ENCODE results near the gene RBM12.
"Not testable (repeated sequence)": the region's sequence is repeated elsewhere in the genome, so short reads cannot be mapped to it uniquely, and the experiment has no call there.

The RBM12 gene

DNA sequence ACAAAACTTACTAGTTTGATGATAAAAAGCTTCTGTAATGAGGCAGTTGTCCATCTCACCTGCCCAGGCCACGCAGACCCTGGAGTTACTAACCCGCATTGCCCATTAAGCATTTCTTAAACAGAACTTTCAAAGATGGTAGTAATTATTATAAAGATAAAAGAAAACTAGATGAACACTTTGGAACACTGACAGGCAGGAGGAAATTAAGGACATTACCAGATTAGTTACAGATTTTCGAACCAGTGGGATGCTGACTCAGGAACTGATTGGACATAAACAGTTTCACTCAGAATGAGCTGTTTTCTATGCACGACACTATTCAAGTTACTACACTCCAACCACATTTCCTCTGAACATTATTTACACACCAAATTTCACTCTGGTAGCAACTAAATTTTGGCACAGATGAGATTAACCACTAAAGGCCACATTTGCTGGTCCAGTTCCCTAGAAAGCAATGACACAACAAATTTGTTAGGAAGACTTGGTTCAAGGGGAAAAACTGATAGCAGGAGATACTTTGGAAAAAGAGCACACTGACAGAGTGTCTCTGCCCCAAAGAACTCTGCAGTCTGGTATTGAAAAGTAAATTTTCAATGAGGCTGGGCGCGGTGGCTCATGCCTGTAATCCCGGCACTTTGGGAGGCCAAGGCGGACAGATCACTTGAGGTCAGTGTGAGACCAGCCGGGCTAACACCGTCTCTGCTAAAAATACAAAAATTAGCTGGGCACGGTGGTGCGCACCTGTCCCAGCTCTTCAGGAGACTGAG lies 37.5 kb upstream of the RBM12 start:
- H3K27ac Mint-ChIP-seq, result no peak overlapping the region
- peaks cover 31% of the 10 kb centered on the region for H3K4me1 Mint-ChIP-seq
- no peaks in the 10 kb centered on the region for H3K9me3 Mint-ChIP-seq
- no peaks in the 10 kb centered on the region for H3K27me3 Mint-ChIP-seq
- H3K36me3 Mint-ChIP-seq, result peaks cover 29% of the 10 kb centered on the region
- no peak overlapping the region for H3K4me3 Mint-ChIP-seq
- ATAC-seq, result no peak

DNA sequence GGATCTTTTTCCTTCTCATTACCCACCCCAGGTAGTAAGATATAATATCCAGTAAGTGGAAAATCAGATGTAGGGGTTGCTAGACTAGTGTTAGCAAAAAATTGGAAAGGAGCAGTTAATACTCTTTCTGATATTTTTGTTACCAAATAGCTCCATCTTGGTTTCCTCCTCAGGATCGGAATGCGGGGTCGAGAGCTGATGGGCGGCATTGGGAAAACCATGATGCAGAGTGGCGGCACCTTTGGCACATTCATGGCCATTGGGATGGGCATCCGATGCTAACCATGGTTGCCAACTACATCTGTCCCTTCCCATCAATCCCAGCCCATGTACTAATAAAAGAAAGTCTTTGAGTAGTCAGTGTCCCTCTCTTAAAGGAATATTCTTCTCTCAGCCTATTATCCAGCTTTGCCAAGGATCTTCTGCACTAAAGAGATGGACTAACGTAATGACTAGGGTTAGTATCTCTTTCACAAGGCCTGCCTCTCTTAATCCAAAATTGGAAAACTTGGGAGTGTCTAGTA lies 36.0 kb upstream of the RBM12 start:
- ATAC-seq, result no peak
- peaks cover 32% of the 10 kb centered on the region for H3K4me1 Mint-ChIP-seq
- peak overlapping the region; percentile 92 for H3K27ac Mint-ChIP-seq
- peak overlapping the region; percentile 93 for H3K4me3 Mint-ChIP-seq
- peaks cover 25% of the 10 kb centered on the region for H3K36me3 Mint-ChIP-seq
- H3K27me3 Mint-ChIP-seq, result no peaks in the 10 kb centered on the region
- no peaks in the 10 kb centered on the region for H3K9me3 Mint-ChIP-seq

DNA sequence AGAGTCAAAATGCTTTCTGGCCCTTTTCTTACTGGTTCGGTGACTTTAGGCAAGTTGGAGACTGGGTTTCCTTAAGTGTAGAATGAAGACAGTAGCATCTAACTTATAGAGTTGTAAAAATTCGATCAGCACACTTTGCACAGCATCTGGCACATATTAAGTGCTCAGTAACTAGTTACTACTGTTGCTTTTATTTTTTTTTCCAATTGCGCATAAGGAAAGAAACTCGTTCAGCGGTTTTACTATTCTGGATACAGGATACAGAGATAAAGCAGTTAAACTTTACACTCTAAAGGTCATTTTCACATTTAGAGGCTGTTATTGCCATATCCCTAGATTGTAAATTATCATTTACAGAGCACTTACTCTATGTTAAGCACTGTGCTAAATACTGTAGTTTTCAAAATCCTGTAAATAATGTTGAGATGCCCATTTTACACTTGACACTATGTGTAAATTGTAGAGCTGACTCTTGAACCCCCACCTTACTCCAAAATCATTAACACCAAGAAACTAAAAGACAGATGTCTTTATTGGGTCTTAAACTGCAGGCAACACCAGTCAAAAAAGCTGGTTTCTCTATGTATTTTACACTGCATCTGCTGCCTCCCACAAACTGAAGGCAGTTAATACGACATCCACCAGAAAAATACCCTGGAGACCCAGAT lies 35.4 kb upstream of the RBM12 start:
- Mint-ChIP-seq H3K27me3 (no peaks in the 10 kb centered on the region), H3K36me3 (peaks cover 29% of the 10 kb centered on the region), H3K27ac (peak overlapping the region; percentile 92), H3K9me3 (no peaks in the 10 kb centered on the region), H3K4me1 (peaks cover 32% of the 10 kb centered on the region), H3K4me3 (peak overlapping the region; percentile 93)
- no peak for ATAC-seq

GRCh38 chr20:35699127-35699956 lies 34.6 kb upstream of the RBM12 start, which contains the start of the genes NFS1 and ROMO1:
TSS of gene NFS1 (minus strand) at chr20:35699352. CDS start at chr20:35699288, 64 bp downstream.
TSS of gene ROMO1 (plus strand) at chr20:35699405. CDS start at chr20:35699633, 228 bp downstream.
- peak; percentile 97 for ATAC-seq
- Mint-ChIP-seq H3K36me3 (peaks cover 26% of the 10 kb centered on the region), H3K27me3 (no peaks in the 10 kb centered on the region), H3K27ac (peak within 1 kb of the TSS; percentile 92), H3K9me3 (no peaks in the 10 kb centered on the region), H3K4me3 (peak within 1 kb of the TSS; percentile 93), H3K4me1 (peaks cover 32% of the 10 kb centered on the region)

GRCh38 chr20:35698298-35699126 lies 33.8 kb upstream of the RBM12 start:
- Mint-ChIP-seq H3K9me3 (no peaks in the 10 kb centered on the region), H3K27me3 (no peaks in the 10 kb centered on the region), H3K27ac (peak overlapping the region; percentile 92), H3K4me1 (peaks cover 32% of the 10 kb centered on the region), H3K4me3 (peak overlapping the region; percentile 93), H3K36me3 (peaks cover 18% of the 10 kb centered on the region)
- peak; percentile 69 for ATAC-seq

GRCh38 chr20:35697696-35698297 lies 33.1 kb upstream of the RBM12 start:
- peak overlapping the region; percentile 93 for H3K4me3 Mint-ChIP-seq
- peaks cover 32% of the 10 kb centered on the region for H3K4me1 Mint-ChIP-seq
- peaks cover 18% of the 10 kb centered on the region for H3K36me3 Mint-ChIP-seq
- H3K27ac Mint-ChIP-seq, result peak overlapping the region; percentile 92
- no peaks in the 10 kb centered on the region for H3K27me3 Mint-ChIP-seq
- no peaks in the 10 kb centered on the region for H3K9me3 Mint-ChIP-seq
- ATAC-seq, result no peak

GRCh38 chr20:35695978-35696377 lies 31.3 kb upstream of the RBM12 start:
- H3K27me3 Mint-ChIP-seq, result no peaks in the 10 kb centered on the region
- no peak overlapping the region for H3K27ac Mint-ChIP-seq
- no peaks in the 10 kb centered on the region for H3K9me3 Mint-ChIP-seq
- no peak for ATAC-seq
- H3K4me3 Mint-ChIP-seq, result no peak overlapping the region
- peaks cover 30% of the 10 kb centered on the region for H3K4me1 Mint-ChIP-seq
- H3K36me3 Mint-ChIP-seq, result peaks cover 16% of the 10 kb centered on the region

GRCh38 chr20:35695245-35695749 lies 30.6 kb upstream of the RBM12 start:
- peaks cover 21% of the 10 kb centered on the region for H3K36me3 Mint-ChIP-seq
- H3K27me3 Mint-ChIP-seq, result no peaks in the 10 kb centered on the region
- peaks cover 23% of the 10 kb centered on the region for H3K4me1 Mint-ChIP-seq
- no peak overlapping the region for H3K27ac Mint-ChIP-seq
- H3K9me3 Mint-ChIP-seq, result no peaks in the 10 kb centered on the region
- no peak for ATAC-seq
- H3K4me3 Mint-ChIP-seq, result no peak overlapping the region

DNA sequence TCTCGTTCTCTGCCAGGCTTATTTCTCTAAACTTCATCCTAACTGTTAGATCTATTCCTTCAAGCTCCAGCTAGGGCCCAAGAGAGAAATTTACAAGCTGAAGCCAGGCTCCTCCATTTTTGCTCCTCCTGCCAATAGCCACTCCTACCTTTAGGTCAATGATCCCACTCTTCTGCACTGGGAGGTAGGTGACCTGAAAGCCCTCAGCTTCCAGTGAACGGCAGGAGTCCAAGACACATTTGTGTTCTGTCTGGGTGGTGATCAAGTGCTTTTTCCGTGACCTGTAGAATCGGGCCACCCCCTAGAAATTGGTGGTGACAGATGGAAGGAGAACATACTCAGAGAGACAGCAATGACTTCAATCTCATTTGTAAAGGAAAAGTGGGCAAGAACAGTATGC lies 25.6 kb upstream of the RBM12 start:
- Mint-ChIP-seq H3K36me3 (peaks cover 48% of the 10 kb centered on the region), H3K9me3 (peaks cover 3% of the 10 kb centered on the region), H3K27ac (no peak overlapping the region)

GRCh38 chr20:35686872-35687271 lies 22.2 kb upstream of the RBM12 start:
- not testable (repeated sequence) for H3K4me3 Mint-ChIP-seq, H3K27me3 Mint-ChIP-seq

More for the DNA sequence above, 25.6 kb upstream of the RBM12 start:
- Mint-ChIP-seq H3K4me1 (no peaks in the 10 kb centered on the region), H3K27me3 (no peaks in the 10 kb centered on the region), H3K4me3 (no peak overlapping the region)
- no peak for ATAC-seq

DNA sequence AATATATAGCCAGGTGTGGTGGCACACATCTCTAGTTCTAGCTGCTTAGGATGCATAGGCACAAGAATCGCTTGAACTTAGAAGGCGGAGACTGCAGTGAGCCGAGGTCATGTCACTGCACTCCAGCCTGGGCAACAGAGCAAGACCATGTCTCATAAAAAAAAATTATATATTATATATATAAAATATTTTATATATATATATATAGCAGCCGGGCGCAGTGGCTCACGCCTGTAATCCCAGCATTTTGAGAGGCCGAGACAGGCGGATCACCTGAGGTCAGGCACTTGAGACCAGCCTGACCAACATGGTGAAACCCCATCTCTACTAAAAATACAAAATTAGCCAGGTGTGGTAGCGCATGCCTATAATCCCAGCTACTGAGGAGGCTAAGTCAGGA lies 20.7 kb upstream of the RBM12 start:
- not testable (repeated sequence) for H3K4me3 Mint-ChIP-seq, ATAC-seq, H3K9me3 Mint-ChIP-seq, H3K27ac Mint-ChIP-seq, H3K27me3 Mint-ChIP-seq, H3K4me1 Mint-ChIP-seq
- H3K36me3 Mint-ChIP-seq, result peaks cover 34% of the 10 kb centered on the region

More at GRCh38 chr20:35686872-35687271, 22.2 kb upstream of the RBM12 start:
- not testable (repeated sequence) for H3K4me1 Mint-ChIP-seq, H3K27ac Mint-ChIP-seq, ATAC-seq, H3K9me3 Mint-ChIP-seq
- H3K36me3 Mint-ChIP-seq, result peaks cover 37% of the 10 kb centered on the region

GRCh38 chr20:35681960-35682359 lies 17.3 kb upstream of the RBM12 start:
- Mint-ChIP-seq H3K27ac (peak overlapping the region; percentile 77), H3K9me3 (no peaks in the 10 kb centered on the region), H3K36me3 (peaks cover 10% of the 10 kb centered on the region)

GRCh38 chr20:35680452-35681183 lies 15.9 kb upstream of the RBM12 start:
- no peaks in the 10 kb centered on the region for H3K36me3 Mint-ChIP-seq

More at GRCh38 chr20:35681960-35682359, 17.3 kb upstream of the RBM12 start:
- Mint-ChIP-seq H3K27me3 (no peaks in the 10 kb centered on the region), H3K4me3 (no peak overlapping the region), H3K4me1 (peaks cover 16% of the 10 kb centered on the region)
- ATAC-seq, result no peak

More at GRCh38 chr20:35680452-35681183, 15.9 kb upstream of the RBM12 start:
- peak overlapping the region; percentile 77 for H3K27ac Mint-ChIP-seq
- no peak overlapping the region for H3K4me3 Mint-ChIP-seq
- no peaks in the 10 kb centered on the region for H3K9me3 Mint-ChIP-seq
- ATAC-seq, result peak; percentile 88
- H3K27me3 Mint-ChIP-seq, result no peaks in the 10 kb centered on the region
- H3K4me1 Mint-ChIP-seq, result peaks cover 16% of the 10 kb centered on the region
